Activated CD4-positive, CD25-positive, alpha-beta regulatory T cell treated with anti-CD3 and anti-CD28 coated beads, Interleukin-2, amount 50 U/mL, for 72 hours (primary cell): ENCODE data around the gene GNAQ.
"Not testable (repeated sequence)": the region's sequence is repeated elsewhere in the genome, so short reads cannot be mapped to it uniquely, and the experiment has no call there.

Experiments
- DNase-seq: peaks from one replicate; pipeline ENCODE4 v3.0.0; 2021

The GNAQ gene

GRCh38 chr9:77725046-77725694 lies 306.4 kb downstream of the GNAQ start:
- DNase-seq, result no peak

- DNase-seq, result not testable (repeated sequence)
These were observed 310.5 kb downstream of the GNAQ start for GRCh38 chr9:77721156-77721555.

GRCh38 chr9:77719321-77719720 lies 312.3 kb downstream of the GNAQ start:
- no peak for DNase-seq

- DNase-seq, result not testable (repeated sequence)
These were observed 313.3 kb downstream of the GNAQ start for GRCh38 chr9:77718298-77718640.

GRCh38 chr9:77717608-77718297 lies 313.9 kb downstream of the GNAQ start:
- not testable (repeated sequence) for DNase-seq

GRCh38 chr9:77714077-77714549 lies 317.5 kb downstream of the GNAQ start:
- no peak for DNase-seq

GRCh38 chr9:77712533-77713130 lies 319.0 kb downstream of the GNAQ start:
- DNase-seq, result no peak

GRCh38 chr9:77710965-77711648 lies 320.5 kb downstream of the GNAQ start:
- no peak for DNase-seq

GRCh38 chr9:77710316-77710715 lies 321.3 kb downstream of the GNAQ start:
- no peak for DNase-seq

GRCh38 chr9:77708064-77708815 lies 323.4 kb downstream of the GNAQ start:
- DNase-seq, result no peak

- no peak for DNase-seq
These were observed 324.1 kb downstream of the GNAQ start for GRCh38 chr9:77707383-77708063.

GRCh38 chr9:77705636-77706035 lies 326.0 kb downstream of the GNAQ start:
- DNase-seq, result no peak

GRCh38 chr9:77702521-77703390 lies 328.9 kb downstream of the GNAQ start:
- DNase-seq, result not testable (repeated sequence)

GRCh38 chr9:77697238-77697984 lies 334.2 kb downstream of the GNAQ start:
- no peak for DNase-seq

- DNase-seq, result not testable (repeated sequence)
These were observed 340.9 kb downstream of the GNAQ start for GRCh38 chr9:77690723-77691122.

GRCh38 chr9:77690119-77690518 lies 341.5 kb downstream of the GNAQ start:
- DNase-seq, result not testable (repeated sequence)

GRCh38 chr9:77687737-77688136 lies 343.9 kb downstream of the GNAQ start:
- not testable (repeated sequence) for DNase-seq

GRCh38 chr9:77680581-77680980 lies 351.0 kb downstream of the GNAQ start:
- no peak for DNase-seq

- no peak for DNase-seq
These were observed 351.8 kb downstream of the GNAQ start for GRCh38 chr9:77679661-77680368.

- no peak for DNase-seq
These were observed 352.5 kb downstream of the GNAQ start for GRCh38 chr9:77679088-77679487.
